ENCODE measurements around the gene GAL3ST1. TPM values are rescaled to one million over a fixed set of nuclear protein-coding genes. Genes with fewer than 3 reads are reported as not detected.

The GAL3ST1 gene
- polyA plus RNA-seq, 3 donors: not detected

DNA sequence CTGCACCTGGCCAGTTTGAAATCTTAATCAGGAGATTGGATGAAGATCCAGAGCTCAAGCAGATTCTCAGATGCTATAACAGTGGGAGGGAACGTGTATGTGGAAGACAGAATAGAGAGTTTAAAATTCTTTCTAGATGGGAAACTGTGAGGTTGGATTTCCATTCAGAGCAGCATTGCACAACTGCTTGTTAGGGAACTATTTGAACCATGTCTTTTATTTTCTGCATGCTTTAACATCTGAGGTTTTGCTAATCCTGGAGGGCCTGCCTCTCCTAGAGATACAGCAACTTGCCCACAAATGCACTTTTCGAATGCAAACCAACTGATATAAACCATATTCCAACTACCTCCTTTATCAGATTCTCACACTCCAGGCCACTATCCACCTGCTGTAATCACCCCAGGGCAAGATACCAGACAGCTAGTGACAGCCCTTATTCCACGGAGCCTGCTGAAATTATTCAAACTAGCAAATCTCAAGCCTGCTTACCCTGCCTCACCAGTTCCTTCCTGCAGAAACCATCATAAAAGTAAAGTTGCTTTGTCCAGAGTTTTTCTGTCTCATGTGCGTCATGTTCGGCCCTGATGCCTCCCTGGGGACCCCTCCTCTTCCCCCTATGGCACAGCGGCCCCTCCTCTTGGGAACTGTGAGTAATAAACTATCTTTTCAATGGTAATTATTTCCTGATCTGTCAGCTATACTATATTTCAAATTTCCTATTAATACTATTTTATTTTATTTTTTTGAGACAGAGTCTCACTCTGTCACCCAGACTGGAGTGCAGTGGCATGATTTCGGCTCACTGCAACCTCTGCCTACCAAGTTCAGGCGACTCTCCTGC, 50.6 kb downstream of the GAL3ST1 start:
- no peak overlapping the region for H3K4me3 ChIP-seq (replicated peaks in 1 of 3; ENCODE audit: low read depth in 2 of 3, low read length in 3 of 3)
- no peak overlapping the region for H3K27ac Mint-ChIP-seq
- H3K4me1 Mint-ChIP-seq: no peaks in the 10 kb centered on the region
- no peak overlapping the region for H3K4me3 Mint-ChIP-seq
- H3K9me3 ChIP-seq (replicated peaks in 1 of 2; ENCODE audit: control insufficient read depth in 1 of 2, insufficient read depth in 1 of 2, low read length in 2 of 2): no peaks in the 10 kb centered on the region
- H3K4me1 ChIP-seq (ENCODE audit: control insufficient read depth in 1 of 2, insufficient read depth in 2 of 2, low read length in 2 of 2): no peaks in the 10 kb centered on the region
- no peak overlapping the region for H3K27ac ChIP-seq (ENCODE audit: low read depth in 1 of 2, low read length in 2 of 2)
- H3K27me3 Mint-ChIP-seq (ENCODE audit: low read depth in 3 of 3): peaks cover 1 to 14% (median 2%) of the 10 kb centered on the region in 3 donors
- WGBS (ENCODE audit: insufficient coverage): 89% methylated on average over 3 of the region's 8 CpGs
- no peaks in the 10 kb centered on the region for H3K9me3 Mint-ChIP-seq
- H3K27me3 ChIP-seq (ENCODE audit: control insufficient read depth in 2 of 2, insufficient read depth in 2 of 2, low read length in 2 of 2): no peaks in the 10 kb centered on the region
- DNase-seq: no peak
- H3K36me3 ChIP-seq (replicated peaks in 1 of 2; ENCODE audit: control insufficient read depth in 1 of 2, insufficient read depth in 2 of 2, low read length in 2 of 2): no peaks in the 10 kb centered on the region
- H4K20me1 ChIP-seq (ENCODE audit: insufficient read depth, low read length): no peaks in the 10 kb centered on the region
- H3K79me2 ChIP-seq (ENCODE audit: insufficient read depth, low read length): no peaks in the 10 kb centered on the region
- no peak overlapping the region for H3K9ac ChIP-seq (ENCODE audit: insufficient read depth, low read length, poor library complexity, severe bottlenecking)
- intact Hi-C loops (cut with micrococcal nuclease): no loop called here
- no peak for TF ChIP-seq CTCF (IDR thresholded peaks at IDR 0.05)
- H3K36me3 Mint-ChIP-seq: no peaks in the 10 kb centered on the region
- H2AFZ ChIP-seq (ENCODE audit: insufficient read depth, low read depth, low read length, poor library complexity, severe bottlenecking): no peak overlapping the region
- no peak overlapping the region for H3K4me2 ChIP-seq (replicated peaks; ENCODE audit: extremely low read depth, low read length, poor library complexity, severe bottlenecking)

DNA sequence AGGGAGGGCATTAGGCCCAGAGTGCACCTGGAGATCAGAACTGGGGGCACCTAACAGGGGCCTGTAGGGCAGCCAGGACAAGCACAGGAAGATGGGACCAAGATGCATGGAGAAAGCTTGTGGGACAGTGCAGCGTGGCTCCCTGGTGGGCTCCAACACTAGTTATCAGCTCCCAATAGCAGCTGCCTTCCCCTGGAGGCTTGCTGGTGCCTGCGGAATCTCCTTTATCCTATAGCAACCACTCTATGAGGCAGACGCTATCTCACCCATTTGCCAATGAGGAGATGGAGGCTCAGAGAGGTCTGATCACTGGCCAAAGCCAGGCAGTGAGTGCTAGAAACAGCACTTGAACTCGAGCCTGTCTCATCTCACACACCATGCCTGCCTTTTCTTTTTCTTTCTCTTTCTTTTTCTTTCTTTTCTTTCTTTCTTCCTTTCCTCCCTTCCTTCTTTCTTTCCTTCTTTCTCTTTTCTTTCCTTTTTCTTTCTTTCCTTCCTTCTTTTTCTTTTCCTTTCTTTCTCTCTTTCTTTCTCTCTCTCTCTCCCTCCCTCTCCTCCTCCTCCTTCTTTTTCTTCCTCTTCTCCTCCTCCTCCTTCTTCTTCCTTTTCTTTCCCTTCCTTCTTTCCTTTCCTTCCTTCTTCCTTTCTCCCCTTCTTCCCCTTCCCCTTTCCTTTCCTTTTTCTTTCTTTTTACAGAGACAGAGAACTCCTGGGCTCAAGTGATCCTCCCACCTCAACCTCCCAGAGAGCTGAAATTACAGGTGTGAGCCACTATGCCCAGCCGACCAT, 52.9 kb downstream of the GAL3ST1 start:
- Mint-ChIP-seq H3K27me3 (ENCODE audit: low read depth in 3 of 3) (peaks cover 1 to 15% (median 4%) of the 10 kb centered on the region in 3 donors), H3K4me1 (no peaks in the 10 kb centered on the region)
- no peak for TF ChIP-seq CTCF (IDR thresholded peaks at IDR 0.05)

More for the DNA sequence above, 52.9 kb downstream of the GAL3ST1 start:
- Histone ChIP-seq H2AFZ (ENCODE audit: insufficient read depth, low read depth, low read length, poor library complexity, severe bottlenecking) (no peak overlapping the region), H3K79me2 (ENCODE audit: insufficient read depth, low read length) (no peaks in the 10 kb centered on the region), H3K4me1 (ENCODE audit: control insufficient read depth in 1 of 2, insufficient read depth in 2 of 2, low read length in 2 of 2) (no peaks in the 10 kb centered on the region), H3K9ac (ENCODE audit: insufficient read depth, low read length, poor library complexity, severe bottlenecking) (no peak overlapping the region), H3K36me3 (replicated peaks in 1 of 2; ENCODE audit: control insufficient read depth in 1 of 2, insufficient read depth in 2 of 2, low read length in 2 of 2) (no peaks in the 10 kb centered on the region), H3K9me3 (replicated peaks in 1 of 2; ENCODE audit: control insufficient read depth in 1 of 2, insufficient read depth in 1 of 2, low read length in 2 of 2) (no peaks in the 10 kb centered on the region), H3K27ac (ENCODE audit: low read depth in 1 of 2, low read length in 2 of 2) (no peak overlapping the region), H3K27me3 (ENCODE audit: control insufficient read depth in 2 of 2, insufficient read depth in 2 of 2, low read length in 2 of 2) (no peaks in the 10 kb centered on the region), H3K4me2 (replicated peaks; ENCODE audit: extremely low read depth, low read length, poor library complexity, severe bottlenecking) (no peak overlapping the region), H3K4me3 (replicated peaks in 1 of 3; ENCODE audit: low read depth in 2 of 3, low read length in 3 of 3) (no peak overlapping the region), H4K20me1 (ENCODE audit: insufficient read depth, low read length) (no peaks in the 10 kb centered on the region)
- Mint-ChIP-seq H3K27ac (no peak overlapping the region), H3K4me3 (no peak overlapping the region), H3K36me3 (no peaks in the 10 kb centered on the region), H3K9me3 (no peaks in the 10 kb centered on the region)
- DNase-seq: no peak
- 100% methylated on average over 1 of the region's 5 CpGs for WGBS (ENCODE audit: insufficient coverage)
- intact Hi-C loops (cut with micrococcal nuclease): no loop called here

Data from CD14-positive monocyte (primary cell).